ENCODE measurements around the gene FOXC1. TPM values are rescaled to one million over a fixed set of nuclear protein-coding genes. Genes with fewer than 3 reads are reported as not detected.

FOXC1 gene
- polyA plus RNA-seq, 2 of the 4 experiments (the other 2 are of a cell fraction): 3.4 to 4.7 TPM

- CTCF ChIA-PET: no interaction called here
- POLR2A ChIA-PET: no interaction called here
- TF ChIP-seq POLR2A (IDR thresholded peaks at IDR 0.05; ENCODE audit: low read length): no peak
- no peak for TF ChIP-seq MYC (IDR thresholded peaks at IDR 0.05; ENCODE audit: borderline replicate concordance, low read length)
- no peak for TF ChIP-seq CEBPB (IDR thresholded peaks at IDR 0.05)
- TF ChIP-seq POLR2AphosphoS2 (conservative IDR thresholded peaks at IDR 0.05; ENCODE audit: low read length): no peak
- no peak for TF ChIP-seq E2F6 (IDR thresholded peaks at IDR 0.05; ENCODE audit: borderline replicate concordance, low read depth)
- TF ChIP-seq RAD21 (conservative IDR thresholded peaks at IDR 0.05 in 1 of 2, IDR thresholded peaks at IDR 0.05 in 1 of 2): no peak
- no peak for TF ChIP-seq FOSL2 (IDR thresholded peaks at IDR 0.05)
- TF ChIP-seq FOSL2 (CRISPR knock-in tag; IDR thresholded peaks at IDR 0.05): no peak
- no peak for TF ChIP-seq FOSB (CRISPR knock-in tag; IDR thresholded peaks at IDR 0.05)
- TF ChIP-seq RCOR1 (IDR thresholded peaks at IDR 0.05; ENCODE audit: low read depth, low read length): no peak
- TF ChIP-seq HMGXB4 (CRISPR knock-in tag; IDR thresholded peaks at IDR 0.05; ENCODE audit: borderline replicate concordance): no peak
- no peak for TF ChIP-seq ELK1 (IDR thresholded peaks at IDR 0.05; ENCODE audit: low read depth, low read length)
- no peak for TF ChIP-seq CBX8 (IDR thresholded peaks at IDR 0.05)
- TF ChIP-seq ZC3H11A (IDR thresholded peaks at IDR 0.05): no peak
- TF ChIP-seq PBX3 (IDR thresholded peaks at IDR 0.05): no peak
- TF ChIP-seq JUNB (IDR thresholded peaks at IDR 0.05): no peak
- no peak for TF ChIP-seq ZFP36 (IDR thresholded peaks at IDR 0.05; ENCODE audit: borderline replicate concordance, partially characterized antibody)
- no peak for TF ChIP-seq PHF8 (IDR thresholded peaks at IDR 0.05; ENCODE audit: borderline replicate concordance, low read depth)
Observed at GRCh38 chr6:1589208-1589607, 20.5 kb upstream of the FOXC1 start.

GRCh38 chr6:1590580-1590979 is 19.1 kb upstream of the FOXC1 start:
- ChIA-PET CTCF (no interaction called here), POLR2A (no interaction called here)
- Histone ChIP-seq H3K4me2 (no peak overlapping the region), H3K9me3 (no peaks in the 10 kb centered on the region), H3K4me3 (no peak overlapping the region), H3K4me1 (no peaks in the 10 kb centered on the region), H3K27ac (no peak overlapping the region)
- FAIRE-seq (no peak), DNase-seq (ENCODE audit: low read depth in 1 of 2, low spot score in 1 of 2) (no peak), ATAC-seq (no peak)
- 83% methylated on average over 8 of the region's 9 CpGs for WGBS (ENCODE audit: missing lambda C conversion rate)
- no peak for TF ChIP-seq RNF2 (IDR thresholded peaks at IDR 0.05; ENCODE audit: borderline replicate concordance, low read depth)
- no peak for TF ChIP-seq RFX5 (IDR thresholded peaks at IDR 0.05)
- TF ChIP-seq CTCF (IDR thresholded peaks at IDR 0.05): no peak
- no peak for TF ChIP-seq CHD4 (IDR thresholded peaks at IDR 0.05; ENCODE audit: borderline replicate concordance)
- TF ChIP-seq NPAS2 (CRISPR knock-in tag; IDR thresholded peaks at IDR 0.05; ENCODE audit: borderline replicate concordance): no peak

More at GRCh38 chr6:1589208-1589607, 20.5 kb upstream of the FOXC1 start:
- Histone ChIP-seq H3K27ac (no peak overlapping the region), H3K4me1 (no peaks in the 10 kb centered on the region), H3K4me2 (no peak overlapping the region), H3K9me3 (no peaks in the 10 kb centered on the region), H3K4me3 (no peak overlapping the region)
- ATAC-seq: no peak
- WGBS (ENCODE audit: missing lambda C conversion rate): 66% methylated on average over 6 of the region's 6 CpGs
- FAIRE-seq: no peak
- no peak for DNase-seq (ENCODE audit: low read depth in 1 of 2, low spot score in 1 of 2)
